Vagina (tissue), 2 donors: ENCODE data around the gene CCL19. TPM values are rescaled to one million over a fixed set of nuclear protein-coding genes. Genes with fewer than 3 reads are reported as not detected.

Source experiments
- DNase-seq, 2 donors: peaks; one replicate each; pipeline ENCODE4 v3.0.0-alpha.2; 2017; ENCODE audit errors: extremely low spot score in 2 of 2
- H3K27ac ChIP-seq: fragments of 200-600 bp; sonication (generic); one replicate; pipeline ENCODE4 v1.5.1; 2019
- H3K27me3 ChIP-seq: fragments of 200-600 bp; sonication (generic); one replicate; pipeline ENCODE4 v1.5.1; 2019
- H3K36me3 ChIP-seq, 2 donors: fragments of 200-600 bp; sonication (generic); one replicate each; pipeline ENCODE4 v1.5.1; 2017 to 2019
- H3K4me1 ChIP-seq: fragments of 200-600 bp; sonication (generic); one replicate; pipeline ENCODE4 v1.5.1; 2019
- H3K4me3 ChIP-seq, 2 donors: fragments of 200-600 bp; sonication (generic); 1 replicate in 1 of 2; 2 replicates in 1 of 2; pipeline ENCODE4 v1.5.1; 2016 to 2019
- H3K9me3 ChIP-seq: fragments of 200-600 bp; sonication (generic); one replicate; pipeline ENCODE4 v1.5.1; 2019
- CTCF ChIP-seq, 3 experiments: fragments of 450-650 bp in 2 of 3; fragments of 200-600 bp in 1 of 3; sonication (generic) in 1 of 3; IDR thresholded peaks; one replicate each; pipeline ENCODE4 v1.5.1; 2017 to 2019; ENCODE audit warnings: antibody characterized with exemption in 3 of 3, mild to moderate bottlenecking in 2 of 3, moderate library complexity in 2 of 3
- POLR2A ChIP-seq, 2 donors: fragments of 450-650 bp; IDR thresholded peaks; one replicate each; pipeline ENCODE4 v1.6.1; 2017; ENCODE audit warnings: antibody characterized with exemption in 2 of 2, mild to moderate bottlenecking in 2 of 2, moderate library complexity in 2 of 2
- POLR2AphosphoS5 ChIP-seq, 2 donors: sonication (generic); formaldehyde crosslinking; IDR thresholded peaks; one replicate each; pipeline ENCODE4 v1.9.0; 2017; ENCODE audit warnings: antibody characterized with exemption in 2 of 2, mild to moderate bottlenecking in 2 of 2, low read depth in 1 of 2; ENCODE audit not compliant: insufficient read depth in 1 of 2
- intact Hi-C: fragments of 100-400 bp; cut with DNase I; formaldehyde crosslinking; loops from one replicate; pipeline ENCODE4 v1.15.1; 2023
- total RNA-seq: library from RNA; depleted of rRNA; stranded (reverse); fragments of >200 nt; gene quantifications from one replicate; pipeline ENCODE4 v1.2.3, GENCODE V29; 2016

CCL19 gene
- total RNA-seq, 1 donor from 2014 or later = 3.7 TPM

- Histone ChIP-seq H3K36me3 (no peaks in the 10 kb centered on the region), H3K4me1 (peaks cover 27% of the 10 kb centered on the region)
These were observed 26.6 kb downstream of the CCL19 start for GRCh38 chr9:34664281-34665066.

GRCh38 chr9:34663303-34663605 lies 27.8 kb downstream of the CCL19 start:
- H3K36me3 ChIP-seq = no peaks in the 10 kb centered on the region
- no peak overlapping the region for H3K27ac ChIP-seq
- H3K4me3 ChIP-seq = no peak overlapping the region
- peaks cover 27% of the 10 kb centered on the region for H3K4me1 ChIP-seq
- no peaks in the 10 kb centered on the region for H3K9me3 ChIP-seq
- no peak for TF ChIP-seq CTCF (IDR thresholded peaks at IDR 0.05)
- no peak for TF ChIP-seq POLR2AphosphoS5 (IDR thresholded peaks at IDR 0.05; ENCODE audit: insufficient read depth in 1 of 2, low read depth in 1 of 2)
- TF ChIP-seq POLR2A (IDR thresholded peaks at IDR 0.05) = no peak
- intact Hi-C loops = no loop called here
- no peak for DNase-seq
- H3K27me3 ChIP-seq = no peaks in the 10 kb centered on the region

More at GRCh38 chr9:34664281-34665066, 26.6 kb downstream of the CCL19 start:
- no peaks in the 10 kb centered on the region for H3K9me3 ChIP-seq
- no peak for DNase-seq
- peak overlapping the region; percentile 47 to 79 for H3K4me3 ChIP-seq
- intact Hi-C loops = no loop called here
- H3K27me3 ChIP-seq = no peaks in the 10 kb centered on the region
- TF ChIP-seq POLR2AphosphoS5 (IDR thresholded peaks at IDR 0.05; ENCODE audit: insufficient read depth in 1 of 2, low read depth in 1 of 2) (no peak), POLR2A (IDR thresholded peaks at IDR 0.05) (no peak), CTCF (IDR thresholded peaks at IDR 0.05) (peak; percentile 48 to 56 (median 54))
- peak overlapping the region; percentile 99 for H3K27ac ChIP-seq

GRCh38 chr9:34662526-34663302 lies 28.4 kb downstream of the CCL19 start, which contains the start of gene CCL27:
Gene CCL27, minus strand, starts transcription at chr9:34662657. Its CDS starts 24 bp downstream, at chr9:34662633.
- no peaks in the 10 kb centered on the region for H3K27me3 ChIP-seq
- H3K4me1 ChIP-seq = peaks cover 27% of the 10 kb centered on the region
- no peak for DNase-seq
- no peaks in the 10 kb centered on the region for H3K9me3 ChIP-seq
- H3K27ac ChIP-seq = no peak within 1 kb of the TSS
- H3K4me3 ChIP-seq = no peak within 1 kb of the TSS
- intact Hi-C loops = no loop called here
- H3K36me3 ChIP-seq = no peaks in the 10 kb centered on the region
- no peak for TF ChIP-seq POLR2A (IDR thresholded peaks at IDR 0.05)
- no peak for TF ChIP-seq POLR2AphosphoS5 (IDR thresholded peaks at IDR 0.05; ENCODE audit: insufficient read depth in 1 of 2, low read depth in 1 of 2)
- TF ChIP-seq CTCF (IDR thresholded peaks at IDR 0.05) = no peak

- TF ChIP-seq CTCF (IDR thresholded peaks at IDR 0.05) (no peak), POLR2A (IDR thresholded peaks at IDR 0.05) (no peak), POLR2AphosphoS5 (IDR thresholded peaks at IDR 0.05; ENCODE audit: insufficient read depth in 1 of 2, low read depth in 1 of 2) (no peak)
- H3K27ac ChIP-seq = no peak overlapping the region
- intact Hi-C loops = no loop called here
- peaks cover 27% of the 10 kb centered on the region for H3K4me1 ChIP-seq
- no peak overlapping the region for H3K4me3 ChIP-seq
- H3K36me3 ChIP-seq = no peaks in the 10 kb centered on the region
- H3K9me3 ChIP-seq = no peaks in the 10 kb centered on the region
- no peaks in the 10 kb centered on the region for H3K27me3 ChIP-seq
- DNase-seq = no peak
These were observed 31.4 kb downstream of the CCL19 start for GRCh38 chr9:34659592-34660253.
